Stimulated activated CD4-positive, alpha-beta T cell treated with anti-CD3 and anti-CD28 coated beads, Interleukin-15, amount 100 ng/mL, for 1 hour (primary cell): ENCODE data around the gene SLC6A12.

Source experiments
- DNase-seq, 2 donors: peaks; one replicate each; pipeline ENCODE4 v3.0.0-alpha.2; 2020; ENCODE audit warnings: low read depth in 1 of 2, low spot score in 1 of 2

Gene SLC6A12

DNA sequence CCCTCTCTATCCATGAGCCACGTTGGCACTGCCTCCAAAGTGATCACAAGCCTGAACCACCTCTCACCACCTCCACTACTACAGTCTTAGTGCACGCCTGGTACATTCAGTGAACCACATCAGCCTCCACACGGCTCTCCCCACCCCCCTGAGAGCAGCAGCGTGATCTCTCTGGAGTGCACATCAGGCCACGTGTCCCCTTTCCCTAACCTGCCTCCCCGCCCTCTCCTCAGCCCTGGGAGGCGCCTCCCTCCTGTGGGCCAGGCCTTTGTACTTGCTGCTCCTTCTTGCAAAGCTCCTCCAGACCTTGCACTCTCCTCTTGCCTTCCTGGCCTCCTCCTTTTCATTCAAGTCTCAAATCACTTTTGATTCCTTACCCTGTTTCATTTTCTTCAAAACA, 49.8 kb downstream of the SLC6A12 start:
- DNase-seq = no peak

DNA sequence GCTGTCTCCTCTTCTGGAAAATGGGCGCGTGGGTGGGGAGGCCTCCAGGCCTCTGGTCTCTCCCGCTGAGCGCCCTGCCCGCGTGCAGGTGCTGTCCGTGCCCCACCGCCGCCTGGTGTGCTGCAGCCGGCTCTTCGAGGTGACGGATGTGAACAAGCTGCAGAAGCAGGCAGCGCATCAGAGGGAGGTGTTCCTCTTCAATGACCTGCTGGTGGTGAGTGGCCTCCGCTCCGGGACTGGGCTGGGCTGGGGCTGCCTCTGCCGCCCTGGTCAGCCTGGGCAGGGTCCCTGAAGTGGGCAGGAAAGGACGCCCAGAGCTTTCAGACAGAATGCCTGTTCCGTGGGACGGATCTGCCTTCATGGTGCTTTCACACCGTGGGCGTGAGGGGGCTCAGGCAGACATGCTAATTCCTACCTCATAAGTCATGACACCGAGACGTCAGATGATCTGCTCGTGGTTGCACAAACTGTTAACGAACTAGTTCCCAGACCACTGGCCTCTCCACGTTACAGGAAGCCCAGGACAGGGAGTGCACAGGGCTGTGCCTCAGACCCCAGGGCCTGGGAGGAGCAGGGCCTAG, 50.5 kb downstream of the SLC6A12 start:
- no peak for DNase-seq

DNA sequence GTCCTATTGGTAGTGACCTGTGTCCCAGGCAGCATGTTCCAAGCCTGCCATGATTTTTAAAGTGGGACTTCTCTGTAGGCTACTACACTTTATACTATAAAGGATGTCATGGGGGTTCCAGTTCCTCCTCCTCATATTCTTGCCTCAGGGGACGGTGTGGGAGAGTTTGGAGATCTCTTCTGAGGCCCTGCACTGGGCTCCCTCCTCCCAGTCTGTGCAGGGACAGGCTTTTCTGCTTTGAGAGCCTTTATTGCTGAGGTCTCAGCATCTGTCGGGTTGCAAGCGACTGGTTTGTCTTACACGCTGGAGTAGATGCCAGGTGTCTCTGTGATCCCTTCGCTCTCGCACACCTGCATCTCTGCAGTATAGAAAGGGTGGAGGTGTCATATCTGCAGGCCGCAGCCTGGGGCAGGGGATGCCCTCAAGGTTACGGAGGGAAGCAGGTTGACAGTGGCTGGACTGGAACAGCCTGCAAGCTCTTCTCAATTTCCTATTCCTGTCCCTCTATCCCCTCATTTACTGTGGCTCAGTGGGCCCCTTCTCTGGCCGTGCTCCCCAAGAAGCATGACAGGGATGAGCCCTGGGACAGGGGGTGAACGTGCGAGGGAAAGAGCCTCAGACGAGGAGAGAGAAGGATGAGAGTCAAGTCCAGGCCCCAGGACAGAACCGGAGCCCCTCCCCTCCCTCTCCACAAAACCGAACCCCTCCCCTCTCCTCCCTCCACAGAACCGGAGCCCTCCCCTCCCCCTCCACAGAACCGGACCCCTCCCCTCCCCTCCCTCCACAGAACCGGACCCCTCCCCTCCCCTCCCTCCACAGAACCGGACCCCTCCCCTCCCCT, 51.3 kb downstream of the SLC6A12 start:
- DNase-seq = no peak

DNA sequence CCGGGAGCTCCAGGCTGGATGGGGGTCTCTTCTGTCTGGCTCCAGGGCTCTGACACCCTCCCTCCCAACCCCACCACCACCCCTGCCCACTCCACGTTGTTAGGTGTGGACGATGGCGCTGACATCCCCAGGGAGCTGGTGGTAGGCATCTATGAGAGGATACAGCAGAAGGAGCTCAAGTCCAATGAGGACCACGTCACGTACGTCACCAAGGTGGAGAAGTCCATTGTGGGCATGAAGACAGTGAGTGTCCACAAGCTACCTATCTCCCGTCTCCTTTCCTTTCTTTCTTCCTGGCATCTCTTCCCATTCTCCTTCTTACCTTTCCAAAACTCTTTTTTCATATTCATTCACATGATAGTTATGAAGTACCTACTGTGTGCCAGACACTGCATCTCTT, 52.1 kb downstream of the SLC6A12 start:
- no peak for DNase-seq

DNA sequence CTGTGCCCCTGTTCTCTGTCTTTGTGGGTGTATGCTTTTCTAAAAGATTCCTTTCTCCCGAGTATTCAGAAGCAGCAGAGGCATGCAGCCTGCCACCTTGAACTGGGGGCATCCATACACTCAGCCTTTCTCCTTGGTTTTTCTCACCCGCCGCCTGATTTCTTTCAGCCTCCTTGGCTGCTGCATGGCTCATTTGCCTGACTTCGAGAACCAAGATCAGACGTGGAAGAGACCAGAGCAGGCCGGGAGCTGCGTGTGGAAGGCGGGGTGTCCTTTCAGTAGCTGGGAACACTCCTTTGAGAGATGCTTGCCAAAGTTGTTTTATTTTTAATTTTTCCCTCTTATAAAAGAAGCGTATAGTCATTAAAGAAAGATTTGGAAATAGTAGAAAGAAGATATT, 53.1 kb downstream of the SLC6A12 start:
- no peak for DNase-seq

DNA sequence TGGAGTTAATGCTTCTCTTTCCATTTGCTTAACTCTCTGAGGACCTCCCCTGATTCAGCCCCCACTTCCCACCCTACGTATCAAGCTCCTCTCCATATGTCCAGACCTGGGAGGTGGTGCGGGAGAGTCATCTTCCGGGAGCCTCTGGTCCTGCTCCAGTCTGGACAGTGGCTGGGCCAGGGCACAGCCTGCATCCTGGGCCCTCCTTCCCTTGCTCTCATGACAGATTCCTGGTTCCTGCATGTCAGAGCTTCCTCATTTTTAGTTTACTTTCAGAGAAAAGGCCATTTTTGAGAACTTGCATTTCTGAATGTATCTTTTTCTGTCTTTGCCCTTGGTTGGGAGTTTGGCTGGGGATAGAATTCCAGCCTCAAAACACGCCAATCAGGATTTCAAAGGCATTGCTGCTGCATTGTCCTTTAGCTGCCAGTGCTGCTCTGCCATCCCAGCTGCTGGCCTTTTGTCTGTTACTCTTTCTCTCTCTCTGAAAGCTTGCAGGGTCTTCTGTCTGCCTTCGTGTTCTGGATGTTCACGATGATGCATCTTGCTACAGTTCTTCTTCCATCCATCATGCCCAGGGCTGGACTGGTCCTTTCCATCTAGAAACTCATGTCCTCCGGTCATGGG, 54.7 kb downstream of the SLC6A12 start:
- no peak for DNase-seq

DNA sequence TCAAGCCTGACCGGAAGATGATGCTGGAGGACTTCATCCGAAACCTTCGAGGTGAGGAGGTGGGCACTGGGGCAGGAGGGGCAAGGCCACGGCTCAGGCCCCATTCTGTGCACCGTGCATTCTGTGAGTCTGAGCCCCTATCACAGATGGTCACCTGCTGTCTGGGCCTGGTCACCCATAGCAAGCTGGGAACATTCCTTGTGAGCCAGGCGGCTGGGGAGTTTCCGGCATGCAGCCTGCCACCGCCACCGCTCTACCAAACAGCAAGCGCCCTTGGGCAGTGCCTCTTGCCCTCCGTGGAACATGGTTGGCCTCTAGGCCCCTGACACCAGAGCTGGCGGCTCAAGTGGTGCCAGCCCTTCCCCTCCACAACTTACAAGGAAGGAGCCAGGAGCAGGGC, 56.3 kb downstream of the SLC6A12 start:
- DNase-seq = no peak

DNA sequence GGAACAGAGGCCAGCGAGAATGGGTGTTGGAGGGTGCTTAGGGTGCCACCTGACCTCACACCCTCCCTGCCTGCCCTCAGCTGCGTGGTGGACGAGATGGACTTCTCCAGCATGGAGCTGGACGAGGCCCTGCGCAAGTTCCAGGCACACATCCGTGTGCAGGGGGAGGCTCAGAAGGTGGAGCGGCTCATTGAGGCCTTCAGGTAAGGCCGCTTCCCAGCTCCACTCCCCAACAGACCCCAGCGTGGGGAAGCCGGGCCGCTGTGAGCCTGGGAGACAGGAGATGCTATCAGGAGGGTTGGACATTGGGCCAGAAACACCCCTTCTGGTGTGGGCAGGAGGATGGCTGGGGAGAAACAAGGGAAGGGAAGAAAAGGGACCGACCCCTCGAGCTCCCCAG, 57.0 kb downstream of the SLC6A12 start:
- no peak for DNase-seq

DNA sequence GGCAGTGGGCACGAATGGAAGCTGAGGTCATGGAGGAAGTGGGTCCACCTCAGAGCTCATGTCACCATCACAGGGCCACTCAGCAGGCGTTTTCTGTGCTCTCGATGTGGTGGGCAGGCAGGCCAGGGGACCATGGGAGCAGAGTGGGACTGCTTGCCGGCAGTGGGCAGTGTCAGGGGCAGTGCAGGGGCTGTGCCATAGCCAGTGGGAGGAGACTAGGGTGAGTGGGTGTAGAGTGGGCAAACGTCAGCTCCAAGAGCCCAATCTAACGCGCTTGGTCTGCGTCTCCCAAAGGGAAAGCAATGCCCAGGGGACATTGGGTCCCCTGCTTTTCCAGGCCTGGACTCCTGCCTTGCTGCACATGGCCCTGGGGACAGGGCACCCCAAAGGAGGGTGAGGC, 58.3 kb downstream of the SLC6A12 start:
- DNase-seq = no peak

DNA sequence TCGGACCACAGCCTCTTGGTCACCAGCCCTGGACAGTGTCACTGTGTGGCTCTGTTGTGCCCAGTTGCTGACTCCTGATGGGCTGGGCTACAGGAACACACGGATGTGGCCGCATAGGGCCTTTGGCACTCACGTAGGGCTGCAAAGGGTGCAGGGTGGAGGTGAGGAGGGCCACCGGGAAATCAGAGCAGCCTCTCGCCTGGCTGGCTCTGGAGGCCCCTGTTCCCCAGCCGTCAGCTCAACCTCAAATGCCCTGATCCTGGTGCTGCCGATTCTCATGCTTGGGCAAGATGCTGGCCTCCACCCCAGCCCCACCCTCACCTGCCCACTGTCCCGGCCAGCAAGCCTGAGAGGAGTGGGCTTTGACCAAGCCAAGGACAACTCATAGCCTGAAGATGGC, 59.0 kb downstream of the SLC6A12 start:
- no peak for DNase-seq

DNA sequence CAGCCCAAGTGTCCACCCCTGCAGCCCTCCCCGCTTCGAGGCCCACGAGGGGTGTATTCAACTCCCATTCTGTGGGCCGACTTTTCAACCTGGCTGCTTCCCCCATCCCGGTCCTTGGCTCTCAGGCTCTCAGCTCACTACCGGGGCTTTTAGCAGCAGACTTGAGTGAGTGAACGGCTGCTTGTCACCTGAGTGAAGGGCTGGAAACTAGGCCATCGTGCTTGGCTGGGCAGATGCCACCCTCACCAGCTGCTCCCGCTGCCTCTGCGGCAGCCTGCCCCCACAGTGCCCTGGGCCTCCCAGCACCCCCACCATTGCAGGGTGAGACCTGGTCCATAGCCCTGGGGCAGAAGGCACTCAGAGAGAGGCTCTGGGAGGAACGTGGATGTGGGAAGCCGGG, 59.9 kb downstream of the SLC6A12 start:
- no peak for DNase-seq

DNA sequence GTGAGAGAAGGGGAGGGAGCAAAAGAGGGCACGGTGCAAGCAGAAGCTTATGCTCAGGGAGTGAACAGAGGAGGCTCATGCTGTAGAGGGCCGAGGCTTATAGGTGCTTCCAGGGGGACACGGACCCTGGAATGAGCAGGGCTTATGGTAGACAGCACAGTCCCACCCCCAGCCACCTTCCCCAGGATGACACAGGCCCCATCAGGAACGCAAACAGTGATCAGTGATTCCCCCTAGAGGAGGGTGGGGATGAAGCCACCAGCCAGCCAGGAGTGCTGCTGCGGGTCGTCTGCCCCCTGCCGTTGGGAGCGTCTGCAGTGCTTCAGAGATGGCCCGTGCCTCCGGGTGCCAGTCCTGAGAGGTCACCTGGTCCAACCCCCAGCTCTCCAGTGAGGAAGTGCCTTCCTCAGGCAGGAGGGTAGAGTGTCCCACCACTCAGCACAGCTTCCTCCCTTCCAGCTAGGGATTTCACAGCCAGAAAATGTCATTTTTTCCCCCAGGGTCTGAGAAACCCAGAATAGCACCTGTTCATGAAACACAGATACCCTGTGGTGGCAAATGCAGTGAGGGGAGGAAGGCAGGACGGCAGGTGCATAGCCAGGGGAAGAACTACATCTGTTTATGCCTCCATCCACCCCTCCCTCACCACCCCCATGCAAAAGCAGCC, 60.7 kb downstream of the SLC6A12 start:
- peak in 1 of 2 donors; percentile 21 for DNase-seq

DNA sequence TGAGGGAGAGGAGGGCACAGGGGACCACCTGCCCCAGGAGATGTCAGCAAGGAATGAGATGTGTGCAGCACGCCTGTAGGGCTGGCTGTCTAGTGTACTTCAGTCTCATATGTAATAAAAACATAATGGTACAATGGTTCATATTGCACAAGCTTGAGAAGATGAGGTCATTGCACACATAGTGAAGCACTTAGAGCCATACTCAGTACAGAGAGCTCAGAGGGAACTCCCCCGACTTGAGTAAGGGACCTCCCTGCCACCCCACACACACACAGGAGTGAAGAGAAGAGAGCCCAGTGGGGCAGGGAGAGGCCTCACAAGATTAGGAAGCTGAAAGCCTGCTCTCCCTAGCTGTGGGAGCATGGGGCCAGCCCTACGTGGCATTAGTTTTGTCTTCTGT, 61.5 kb downstream of the SLC6A12 start:
- DNase-seq = no peak

DNA sequence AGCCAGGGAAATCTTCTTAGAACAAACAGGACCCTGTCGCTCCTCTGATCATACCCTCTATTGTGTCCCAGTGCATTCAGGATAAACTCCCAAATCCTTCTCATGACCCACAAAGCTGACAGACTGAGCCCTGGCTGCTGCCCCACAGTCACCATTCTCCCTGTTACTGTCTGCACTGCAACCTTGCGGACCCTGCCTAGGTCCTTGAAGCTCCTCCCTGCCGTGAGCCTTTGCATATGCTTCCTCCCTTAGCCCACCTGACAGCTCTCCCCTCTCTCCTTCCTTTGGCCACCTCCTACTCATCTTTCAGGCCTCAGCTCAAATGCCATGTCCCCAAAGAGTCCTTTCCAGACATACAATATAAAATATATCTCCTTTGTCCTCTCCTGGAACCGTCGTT, 62.4 kb downstream of the SLC6A12 start:
- DNase-seq = no peak

DNA sequence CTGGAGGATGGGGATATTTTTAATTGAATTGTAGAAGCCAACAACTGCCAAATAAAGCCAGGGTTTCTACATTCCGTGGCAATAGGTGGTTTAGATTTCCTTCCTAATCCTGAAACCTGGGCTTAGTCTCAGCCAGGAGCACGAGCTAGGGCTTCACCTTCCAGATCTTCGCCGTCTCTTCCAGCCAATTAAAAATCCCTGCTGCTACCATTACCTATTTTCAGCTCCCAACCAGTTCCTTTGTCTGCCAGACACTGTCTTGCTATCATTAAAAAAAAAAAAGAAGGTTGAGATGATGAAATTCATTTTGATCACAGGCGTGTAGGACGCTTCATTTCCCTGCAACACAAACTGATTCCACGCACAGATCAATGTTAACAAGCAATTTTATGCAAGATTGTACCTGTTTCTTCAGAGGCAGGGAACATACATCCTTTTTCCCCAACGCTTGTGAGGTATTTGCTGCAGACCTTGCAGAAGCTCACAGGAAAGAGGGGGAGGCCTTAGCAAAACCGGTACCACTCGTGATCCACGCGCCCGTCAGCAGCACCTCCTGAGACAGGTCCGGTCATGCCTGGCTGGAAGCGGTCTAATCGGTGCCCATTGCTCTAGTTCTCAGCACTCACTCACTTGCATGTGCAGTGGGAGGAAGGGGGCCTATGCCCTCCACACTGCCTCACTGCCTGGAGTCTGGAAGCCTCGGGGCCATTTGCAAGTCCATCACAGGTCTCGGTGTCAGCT, 65.1 kb downstream of the SLC6A12 start:
- no peak for DNase-seq

DNA sequence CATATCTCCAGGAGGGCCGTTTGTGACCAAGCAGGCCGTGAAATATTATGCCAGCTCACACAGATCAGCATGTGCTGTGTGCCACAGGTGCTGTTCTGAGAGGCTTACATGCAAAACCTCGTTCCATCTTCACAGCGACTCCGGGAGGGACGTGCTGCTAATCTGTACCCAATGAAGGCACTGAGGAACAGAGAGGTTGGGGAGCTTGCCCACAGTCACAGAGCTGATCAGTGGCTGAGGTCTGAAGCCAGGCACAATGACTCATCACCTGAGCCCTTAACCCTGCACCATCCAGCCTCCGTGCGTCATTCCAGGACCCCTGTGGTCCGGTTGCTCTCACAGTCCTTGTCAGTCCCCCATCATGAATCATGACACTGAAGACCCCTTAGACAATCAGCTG, 66.7 kb downstream of the SLC6A12 start:
- DNase-seq = no peak

DNA sequence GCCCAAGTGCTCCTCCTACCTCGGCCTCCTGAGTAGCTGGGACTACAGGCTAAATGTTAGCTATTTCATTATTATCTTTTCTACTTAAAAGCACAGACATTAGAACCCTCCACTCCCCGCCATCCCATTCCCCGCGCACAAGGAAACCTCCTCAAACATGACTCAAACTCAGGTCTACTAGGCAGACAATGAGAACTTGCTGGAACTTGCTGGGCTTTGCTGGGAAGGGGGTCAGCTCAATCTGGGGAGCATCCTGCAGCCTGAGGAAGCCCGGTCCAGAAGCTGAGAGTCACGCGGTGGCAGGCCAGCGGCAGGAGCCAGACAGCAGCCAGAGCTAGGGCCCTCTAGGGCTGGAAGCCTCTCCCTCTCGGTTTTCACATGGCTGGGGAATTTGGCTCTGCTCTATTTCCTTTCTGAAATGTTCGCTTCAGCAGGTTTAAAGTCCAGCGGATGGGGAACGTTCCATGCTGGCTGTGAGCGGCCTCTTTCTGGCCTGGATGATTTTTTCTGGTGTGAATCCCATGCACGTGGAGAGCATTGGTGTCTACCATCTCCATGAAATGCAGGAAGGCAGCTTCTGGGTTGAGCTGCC, 68.5 kb downstream of the SLC6A12 start:
- DNase-seq = no peak

DNA sequence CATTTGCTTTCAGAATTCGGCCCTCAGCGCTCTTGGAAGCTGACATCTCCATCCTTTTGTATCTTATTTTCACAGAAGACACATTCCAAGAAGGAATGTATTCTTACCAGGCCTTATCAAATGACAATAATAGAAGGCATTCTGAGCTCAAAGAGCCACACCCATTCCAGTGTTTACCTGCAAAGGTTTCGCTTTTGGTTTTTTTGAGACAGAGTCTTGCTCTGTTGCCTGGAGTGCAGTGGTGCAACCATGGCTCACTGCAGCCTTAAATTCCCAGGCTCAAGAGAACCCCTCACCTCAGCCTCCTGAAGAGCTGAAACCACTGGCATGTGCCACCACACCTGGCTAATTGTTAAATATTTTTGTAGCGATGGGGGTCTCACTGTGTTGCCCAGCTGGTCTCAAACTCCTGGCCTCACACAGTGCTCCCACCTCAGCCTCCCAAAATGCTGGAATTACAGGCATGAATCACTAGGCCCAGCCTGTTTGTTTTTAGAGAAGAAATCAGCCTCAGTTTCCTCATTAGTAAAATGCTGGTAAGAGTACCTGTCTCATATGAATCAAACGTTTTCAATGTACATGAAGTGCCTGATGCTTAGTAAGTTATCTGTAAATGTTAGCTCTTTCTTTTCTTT, 69.2 kb downstream of the SLC6A12 start:
- no peak for DNase-seq

DNA sequence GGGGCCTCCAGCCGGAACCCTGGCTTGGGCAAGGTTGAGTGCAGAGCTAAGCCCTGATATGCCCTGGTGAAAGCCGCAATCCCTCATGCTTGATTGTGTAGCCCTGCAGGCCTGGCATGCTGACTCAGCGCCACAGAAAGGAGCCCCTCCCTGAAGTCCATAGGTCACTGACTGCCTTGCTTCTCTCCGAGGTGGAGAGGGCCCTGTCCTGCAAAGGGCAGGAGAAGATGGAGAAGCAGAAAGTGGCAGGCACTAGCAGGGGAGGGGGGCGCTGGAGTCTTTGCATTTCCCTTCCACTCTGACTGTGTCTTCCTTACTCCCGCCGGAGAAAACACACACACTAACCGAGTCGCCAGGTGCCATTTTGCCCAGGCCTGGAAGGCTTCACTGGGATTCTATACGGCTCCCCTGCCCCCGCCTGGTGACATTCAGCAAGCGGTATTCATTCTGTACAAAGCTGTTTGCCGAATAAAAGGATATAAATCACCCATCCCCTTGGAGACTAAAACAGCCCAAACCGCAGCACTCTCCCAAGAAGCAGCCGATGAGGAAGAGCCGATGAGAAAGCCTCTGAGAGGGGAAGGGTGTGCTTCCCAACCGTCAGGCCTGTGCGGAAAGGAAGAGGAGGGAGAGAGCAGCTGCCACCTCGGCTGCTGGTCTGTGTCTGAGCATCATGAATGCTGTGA, 69.8 kb downstream of the SLC6A12 start:
- DNase-seq = no peak

DNA sequence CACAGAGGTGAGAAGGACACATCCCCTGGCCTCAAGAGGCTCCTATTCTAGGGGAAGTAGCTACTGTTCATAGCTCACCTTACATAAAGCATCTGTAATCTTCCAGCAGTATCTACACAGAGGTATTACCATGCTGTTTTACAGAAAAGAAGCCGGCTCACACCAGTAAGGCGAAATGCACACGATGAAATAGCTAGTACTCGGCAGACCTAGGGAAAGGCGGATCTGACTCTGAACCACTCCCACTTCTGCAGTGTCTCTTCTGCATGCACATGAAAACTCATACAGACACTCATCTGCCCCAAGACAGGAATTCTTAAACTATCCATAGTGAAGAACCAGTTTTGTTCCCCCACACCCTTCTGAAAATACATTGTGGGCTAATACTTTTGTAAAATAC, 73.8 kb downstream of the SLC6A12 start:
- DNase-seq = no peak
